ENCODE data around the gene MBD2. TPM values are rescaled to one million over a fixed set of nuclear protein-coding genes. Genes with fewer than 3 reads are reported as not detected.

Gene MBD2
- total RNA-seq, 1 experiment from 2014 or later, result 23.2 TPM

DNA sequence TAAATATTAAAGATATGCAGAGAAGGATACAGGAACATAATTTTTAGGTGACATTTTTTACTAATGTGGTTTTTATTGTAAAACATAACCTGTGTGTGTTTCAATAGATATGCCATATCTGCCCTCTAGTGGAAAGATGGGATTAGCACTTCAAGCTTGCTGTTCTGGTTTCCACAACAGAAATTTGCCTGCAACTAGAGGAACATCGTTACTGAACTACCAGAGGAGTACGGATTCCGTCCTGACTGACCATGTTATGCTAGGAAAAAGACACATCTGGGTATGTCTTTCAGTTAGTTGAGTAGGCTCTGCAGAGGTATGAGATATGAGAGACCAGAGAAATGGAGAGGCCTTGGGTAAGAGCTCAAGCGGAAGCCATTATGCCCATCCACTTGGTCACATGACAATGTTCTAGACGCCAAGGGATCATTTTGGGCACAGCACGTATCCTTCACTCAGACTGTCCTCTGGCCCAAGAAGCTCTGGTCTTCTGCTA, 104.9 kb downstream of the MBD2 start:
- Histone ChIP-seq H3K4me1 (no peaks in the 10 kb centered on the region), H3K9me3 (no peaks in the 10 kb centered on the region), H3K36me3 (ENCODE audit: control insufficient read depth, insufficient read depth, low read length) (no peaks in the 10 kb centered on the region), H3K27me3 (replicated peaks; ENCODE audit: control insufficient read depth, insufficient read depth, low read length) (no peaks in the 10 kb centered on the region), H3K4me3 (ENCODE audit: low read depth, low read length) (no peak overlapping the region)
- Mint-ChIP-seq H3K36me3 (ENCODE audit: insufficient read depth, unreplicated experiment) (no peaks in the 10 kb centered on the region), H3K27me3 (ENCODE audit: insufficient read depth, unreplicated experiment) (no peaks in the 10 kb centered on the region), H3K4me1 (ENCODE audit: low read depth, unreplicated experiment) (no peaks in the 10 kb centered on the region), H3K27ac (ENCODE audit: unreplicated experiment) (no peak overlapping the region), H3K4me3 (ENCODE audit: unreplicated experiment) (peak overlapping the region; percentile 70), H3K9me3 (ENCODE audit: unreplicated experiment) (no peaks in the 10 kb centered on the region)
- ChIA-PET POLR2A (no interaction called here), CTCF (interaction anchor here (1.0 to 1.2 kb wide), 4 partner anchors 8 to 421 kb away, joined by 3 to 8 read pairs (median 4); no protein-coding TSS in a partner anchor)
- no TSS peak for BruUV-seq (replicated peaks)
- DNase-seq, result peak in 1 of 2 experiments; percentile 36
- intact Hi-C loops (cut with micrococcal nuclease; ENCODE audit: unreplicated experiment), result loop anchor here (1.0 kb wide), 3 partner anchors 210 to 551 kb away; no protein-coding TSS in a partner anchor
- peak; percentile 49 to 58 for TF ChIP-seq CTCF (IDR thresholded peaks at IDR 0.05; ENCODE audit: insufficient read depth in 1 of 2, low read depth in 1 of 2, low read length in 1 of 2, severe bottlenecking in 1 of 2, unreplicated experiment in 1 of 2)

DNA sequence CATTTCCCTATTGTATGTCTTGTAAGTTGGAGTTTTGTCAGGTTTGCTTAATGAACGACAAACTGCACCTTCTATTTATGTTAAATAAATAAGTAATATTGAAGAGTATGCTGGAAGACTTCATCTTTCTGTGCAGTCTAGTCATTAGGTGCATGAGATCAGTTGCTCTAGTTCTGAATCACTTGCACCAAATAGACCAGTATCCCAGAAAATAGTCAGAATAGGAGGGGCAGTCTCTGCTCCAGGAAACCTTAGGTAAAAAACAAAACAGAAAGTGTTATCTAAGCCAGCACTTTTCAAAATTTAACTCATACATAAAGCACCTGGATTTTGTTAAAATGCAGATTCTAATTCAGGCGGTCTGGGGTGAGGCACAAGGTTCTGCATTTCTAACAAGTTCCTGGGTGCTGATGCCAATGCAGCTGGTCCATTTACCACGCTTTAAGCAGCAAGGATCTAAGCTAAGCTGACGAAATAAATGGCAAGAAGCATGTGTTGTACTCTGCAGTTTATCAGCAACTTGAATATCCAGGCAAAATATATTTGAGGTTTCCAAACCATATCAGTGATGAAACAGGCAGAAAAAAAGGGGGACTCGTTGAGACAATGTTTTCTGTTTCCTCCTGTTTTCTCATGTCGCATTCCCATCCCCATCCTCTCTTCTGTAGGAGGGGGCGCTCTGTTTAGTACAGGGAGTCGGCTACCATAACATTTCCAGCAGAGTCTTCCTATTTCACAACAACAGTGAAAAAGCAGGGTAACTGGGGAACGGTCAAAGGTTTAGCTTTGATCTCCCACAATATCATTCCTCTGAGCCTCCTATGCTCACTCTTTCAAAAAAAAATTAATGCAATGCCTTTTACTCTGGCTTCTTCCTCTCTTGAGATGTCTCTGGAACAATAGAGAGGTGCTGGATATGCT, 106.4 kb downstream of the MBD2 start:
- no peak overlapping the region for H3K4me3 Mint-ChIP-seq (ENCODE audit: unreplicated experiment)
- BruUV-seq (replicated peaks), result no TSS peak
- H3K9me3 Mint-ChIP-seq (ENCODE audit: unreplicated experiment), result no peaks in the 10 kb centered on the region
- no peaks in the 10 kb centered on the region for H3K27me3 Mint-ChIP-seq (ENCODE audit: insufficient read depth, unreplicated experiment)
- H3K27me3 ChIP-seq (replicated peaks; ENCODE audit: control insufficient read depth, insufficient read depth, low read length), result no peaks in the 10 kb centered on the region
- no peak overlapping the region for H3K27ac Mint-ChIP-seq (ENCODE audit: unreplicated experiment)
- no peak overlapping the region for H3K4me3 ChIP-seq (ENCODE audit: low read depth, low read length)
- H3K4me1 Mint-ChIP-seq (ENCODE audit: low read depth, unreplicated experiment), result no peaks in the 10 kb centered on the region
- H3K4me1 ChIP-seq, result no peaks in the 10 kb centered on the region
- ChIA-PET POLR2A (no interaction called here), CTCF (no interaction called here)
- no peaks in the 10 kb centered on the region for H3K9me3 ChIP-seq
- intact Hi-C loops (cut with micrococcal nuclease; ENCODE audit: unreplicated experiment), result no loop called here
- no peak for TF ChIP-seq CTCF (IDR thresholded peaks at IDR 0.05; ENCODE audit: insufficient read depth in 1 of 2, low read depth in 1 of 2, low read length in 1 of 2, severe bottlenecking in 1 of 2, unreplicated experiment in 1 of 2)
- no peak for DNase-seq
- no peaks in the 10 kb centered on the region for H3K36me3 Mint-ChIP-seq (ENCODE audit: insufficient read depth, unreplicated experiment)
- H3K36me3 ChIP-seq (ENCODE audit: control insufficient read depth, insufficient read depth, low read length), result no peaks in the 10 kb centered on the region

- H3K27me3 ChIP-seq (replicated peaks; ENCODE audit: control insufficient read depth, insufficient read depth, low read length), result no peaks in the 10 kb centered on the region
- H3K9me3 ChIP-seq, result no peaks in the 10 kb centered on the region
- BruUV-seq (replicated peaks), result no TSS peak
- Mint-ChIP-seq H3K4me1 (ENCODE audit: low read depth, unreplicated experiment) (no peaks in the 10 kb centered on the region), H3K27me3 (ENCODE audit: insufficient read depth, unreplicated experiment) (no peaks in the 10 kb centered on the region), H3K9me3 (ENCODE audit: unreplicated experiment) (no peaks in the 10 kb centered on the region), H3K4me3 (ENCODE audit: unreplicated experiment) (no peak overlapping the region), H3K27ac (ENCODE audit: unreplicated experiment) (no peak overlapping the region), H3K36me3 (ENCODE audit: insufficient read depth, unreplicated experiment) (no peaks in the 10 kb centered on the region)
- intact Hi-C loops (cut with micrococcal nuclease; ENCODE audit: unreplicated experiment), result no loop called here
- TF ChIP-seq CTCF (IDR thresholded peaks at IDR 0.05; ENCODE audit: insufficient read depth in 1 of 2, low read depth in 1 of 2, low read length in 1 of 2, severe bottlenecking in 1 of 2, unreplicated experiment in 1 of 2), result no peak
- no peaks in the 10 kb centered on the region for H3K4me1 ChIP-seq
- H3K36me3 ChIP-seq (ENCODE audit: control insufficient read depth, insufficient read depth, low read length), result no peaks in the 10 kb centered on the region
- H3K4me3 ChIP-seq (ENCODE audit: low read depth, low read length), result no peak overlapping the region
- POLR2A ChIA-PET, result interaction anchor here (0.6 kb wide), 1 partner anchor 77 kb away, joined by 3 read pairs; no protein-coding TSS in a partner anchor
- DNase-seq, result no peak
- CTCF ChIA-PET, result no interaction called here
Observed at GRCh38 chr18:54116541-54117257, 107.8 kb downstream of the MBD2 start.

Data from Caco-2 (cell line).